Activated naive CD4-positive, alpha-beta T cell (primary cell): Measurements from ENCODE around the gene OR10A2.
"Not testable (repeated sequence)": the region's sequence is repeated elsewhere in the genome, so short reads cannot be mapped to it uniquely, and the experiment has no call there.

Experiments used
- DNase-seq, 4 experiments: peaks; one replicate each; lab custom pipeline; 2025; lab: John Stamatoyannopoulos, UW

Gene OR10A2

DNA sequence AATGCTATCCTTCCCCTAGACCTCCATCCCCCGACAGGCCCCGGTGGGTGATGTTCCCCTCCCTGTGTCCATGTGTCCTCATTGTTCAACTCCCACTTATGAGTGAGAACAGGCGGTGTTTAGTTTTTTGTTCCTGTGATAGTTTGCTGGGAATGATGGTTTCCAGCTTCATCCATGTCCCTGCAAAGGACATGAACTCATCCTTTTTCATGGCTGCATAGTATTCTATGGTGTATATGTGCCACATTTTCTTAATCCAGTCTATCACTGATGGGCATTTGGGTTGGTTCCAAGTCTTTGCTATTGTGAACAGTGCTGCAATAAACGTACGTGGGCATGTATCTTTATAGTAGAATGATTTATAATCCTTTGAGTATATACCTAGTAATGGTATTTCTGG is 24.9 kb downstream of the OR10A2 start:
- not testable (repeated sequence) for DNase-seq

- no peak for DNase-seq
These were observed 26.0 kb downstream of the OR10A2 start for GRCh38 chr11:6888830-6889229.

DNA sequence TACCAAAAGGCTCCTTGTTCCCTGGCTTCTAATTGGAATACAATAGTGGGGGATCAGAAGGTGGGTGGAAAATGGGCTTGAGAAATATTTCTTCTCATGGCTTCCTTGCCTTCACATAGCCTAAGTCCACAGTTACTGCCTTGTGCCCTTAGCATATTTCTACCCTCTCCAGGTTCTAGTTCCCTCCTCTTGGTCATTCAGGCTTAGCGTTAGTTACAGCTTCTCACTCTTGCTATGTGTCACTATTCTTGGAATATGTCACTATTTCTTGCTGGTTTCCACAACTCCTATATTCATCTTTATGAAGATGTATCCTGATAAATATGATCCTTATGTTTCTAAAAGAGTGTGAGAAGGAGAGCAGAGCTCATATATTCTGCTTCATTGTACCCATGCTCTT is 27.0 kb downstream of the OR10A2 start:
- no peak for DNase-seq

DNA sequence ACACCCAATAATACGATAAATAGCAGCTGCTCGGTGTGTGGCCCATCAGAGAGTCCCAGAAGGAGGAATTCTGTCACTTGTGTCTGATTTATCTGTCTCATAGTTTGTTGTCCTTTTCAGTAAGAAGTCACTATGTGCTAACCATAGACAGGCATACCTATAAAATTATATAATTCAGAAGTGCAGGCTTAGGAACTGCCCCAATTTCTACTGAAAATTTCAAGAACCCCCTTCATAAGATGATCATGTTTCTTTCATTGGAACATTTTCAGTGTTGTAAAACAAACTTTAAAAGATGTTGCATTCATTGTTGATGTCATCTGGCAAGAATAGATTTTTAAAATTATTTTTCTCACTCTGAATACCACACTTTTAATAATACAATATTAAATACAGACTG is 29.5 kb downstream of the OR10A2 start, which contains the start of gene OR2D2:
TSS of gene OR2D2 (minus strand) at position 101 of the 400 bp plus-strand sequence. CDS start at position 101, 0 bp downstream.
- no peak for DNase-seq

DNA sequence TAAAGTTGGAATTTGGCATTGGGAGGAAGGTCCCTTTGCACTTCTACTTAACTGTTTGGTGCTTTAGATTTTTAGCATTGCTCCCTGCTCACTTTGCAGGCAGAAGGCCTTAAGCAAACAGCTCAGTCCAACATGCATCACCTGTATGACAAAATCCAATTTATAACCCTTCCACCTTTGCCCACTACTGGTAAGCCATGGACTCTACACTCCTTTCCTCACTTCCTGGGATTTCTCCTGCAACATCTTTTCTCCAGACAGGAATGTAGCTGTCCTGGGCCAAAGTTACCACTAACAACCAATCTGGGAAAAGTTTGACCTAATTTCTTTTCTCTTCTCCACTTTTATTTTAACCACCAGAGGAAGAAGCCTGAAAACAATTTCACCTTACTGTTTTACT is 31.2 kb downstream of the OR10A2 start:
- no peak for DNase-seq

DNA sequence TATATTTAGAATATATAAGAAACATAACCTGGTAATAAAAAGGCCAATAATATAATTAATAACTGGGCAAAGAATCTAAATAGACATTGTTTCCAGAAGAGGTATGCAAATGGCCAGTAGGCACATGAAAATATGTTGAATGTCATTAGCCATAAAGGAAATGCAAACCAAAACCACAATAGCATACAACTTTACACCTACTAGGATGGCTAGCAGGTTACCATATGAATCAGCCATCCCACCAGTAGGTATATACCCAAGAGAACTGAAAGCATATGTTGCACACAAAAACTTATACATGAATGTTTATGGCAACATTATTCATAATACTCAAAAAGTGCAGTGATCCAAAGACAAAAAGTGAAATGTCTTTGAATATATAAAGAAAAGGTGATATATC is 32.2 kb downstream of the OR10A2 start:
- DNase-seq, result no peak

DNA sequence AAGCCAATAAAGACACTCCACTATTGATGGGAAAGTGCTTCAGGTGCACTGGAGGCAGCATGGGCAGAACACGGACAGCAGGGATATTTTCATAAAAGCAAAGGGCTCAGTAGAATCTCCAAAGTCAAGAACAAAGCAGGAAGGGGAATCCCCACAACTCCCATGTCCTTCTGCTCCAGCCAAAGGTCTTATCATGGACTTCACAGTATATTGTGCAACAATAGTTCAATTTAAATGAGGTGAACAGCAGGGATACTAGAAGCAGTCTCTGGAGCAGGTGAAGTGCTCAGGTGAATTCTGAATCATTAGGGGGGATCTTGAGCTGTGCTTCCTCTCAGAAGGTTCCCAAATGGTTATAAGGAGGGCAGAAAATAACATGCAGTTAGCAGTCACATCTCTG is 36.1 kb downstream of the OR10A2 start:
- DNase-seq, result no peak

GRCh38 chr11:6900327-6900999 is 37.6 kb downstream of the OR10A2 start:
- no peak for DNase-seq

GRCh38 chr11:6904804-6905203 is 41.9 kb downstream of the OR10A2 start:
- DNase-seq, result not testable (repeated sequence)

DNA sequence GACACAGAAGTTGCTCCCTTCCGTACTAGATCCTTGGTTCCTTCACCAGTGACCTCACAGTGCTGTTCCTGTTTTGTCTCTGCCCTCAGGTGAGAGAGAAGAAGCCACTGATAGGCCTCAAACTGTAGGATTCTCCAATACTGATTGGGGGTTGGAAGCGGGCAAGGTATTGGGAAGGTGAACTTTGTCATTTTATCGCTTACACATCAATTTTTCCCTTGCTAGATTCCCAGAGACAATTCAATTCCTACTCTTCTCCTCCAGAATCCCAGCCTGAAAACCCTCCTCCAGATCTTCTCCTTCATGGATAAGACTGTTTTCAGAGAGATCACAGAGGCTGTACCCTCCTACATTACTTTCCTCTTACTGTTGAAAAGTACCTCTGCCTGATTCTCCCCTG is 48.5 kb downstream of the OR10A2 start:
- no peak for DNase-seq

- DNase-seq, result no peak
These were observed 49.1 kb downstream of the OR10A2 start for GRCh38 chr11:6911948-6912347.

GRCh38 chr11:6919698-6920097 is 56.8 kb downstream of the OR10A2 start:
- no peak for DNase-seq

- DNase-seq, result no peak
These were observed 57.8 kb downstream of the OR10A2 start, which contains the start of gene OR2D3 for GRCh38 chr11:6920702-6921101. OR2D3 (plus strand) TSS chr11:6921002; CDS start chr11:6921002, 0 bp downstream.
